HepG2 (cell line): ENCODE measurements around the gene MTCP1. TPM values are rescaled to one million over a fixed set of nuclear protein-coding genes. Genes with fewer than 3 reads are reported as not detected.

Experiments
- ARID5B ChIP-seq: IDR thresholded peaks from 2 replicates; pipeline ENCODE4 v1.4.0; 2020; ENCODE audit warnings: mild to moderate bottlenecking, missing genetic modification reagents
- BCL3 ChIP-seq: sonication (generic); formaldehyde crosslinking; IDR thresholded peaks from 2 replicates; pipeline ENCODE4 v1.5.1; 2020; ENCODE audit warnings: mild to moderate bottlenecking, missing genetic modification reagents, moderate library complexity
- CHD2 ChIP-seq: IDR thresholded peaks from 2 replicates; pipeline ENCODE4 v1.6.1; 2011; ENCODE audit warnings: low read depth, low read length, improper control_type of control experiment
- FOSL1 ChIP-seq: sonication (generic); formaldehyde crosslinking; IDR thresholded peaks from 2 replicates; pipeline ENCODE4 v1.9.0; 2021; ENCODE audit warnings: missing genetic modification reagents, borderline replicate concordance
- HOXA3 ChIP-seq: sonication (generic); formaldehyde crosslinking; IDR thresholded peaks from 2 replicates; pipeline ENCODE4 v1.5.0; 2020; ENCODE audit warnings: missing genetic modification reagents
- IRX3 ChIP-seq: sonication (generic); formaldehyde crosslinking; IDR thresholded peaks from 2 replicates; pipeline ENCODE4 v1.8.1; 2023; ENCODE audit warnings: mild to moderate bottlenecking, low read depth, missing genetic modification reagents, borderline replicate concordance
- MED1 ChIP-seq: sonication (generic); formaldehyde crosslinking; IDR thresholded peaks from 2 replicates; pipeline ENCODE4 v1.4.0; 2020; ENCODE audit warnings: missing genetic modification reagents
- MEIS1 ChIP-seq: sonication (generic); formaldehyde crosslinking; IDR thresholded peaks from 2 replicates; pipeline ENCODE4 v1.9.0; 2021; ENCODE audit warnings: mild to moderate bottlenecking, missing genetic modification reagents, moderate library complexity, borderline replicate concordance
- THAP11 ChIP-seq: IDR thresholded peaks from 2 replicates; pipeline ENCODE4 v1.6.1; 2016; ENCODE audit warnings: missing biosample characterization, missing genetic modification reagents
- YY1 ChIP-seq: IDR thresholded peaks from 2 replicates; pipeline ENCODE4 v1.6.1; 2011; ENCODE audit warnings: low read length, low read depth, moderate library complexity, mild to moderate bottlenecking; ENCODE audit not compliant: insufficient read depth, insufficient replicate concordance
- ZNF17 ChIP-seq: sonication (generic); formaldehyde crosslinking; IDR thresholded peaks from 2 replicates; pipeline ENCODE4 v1.5.0; 2020; ENCODE audit warnings: mild to moderate bottlenecking, missing genetic modification reagents
- ZNF383 ChIP-seq: sonication (generic); formaldehyde crosslinking; IDR thresholded peaks from 2 replicates; pipeline ENCODE4 v1.4.0; 2020; ENCODE audit warnings: missing genetic modification reagents, mild to moderate bottlenecking, borderline replicate concordance
- ZNF513 ChIP-seq: sonication (generic); formaldehyde crosslinking; conservative IDR thresholded peaks from 2 replicates; pipeline ENCODE4 v1.5.0; 2020; ENCODE audit warnings: missing genetic modification reagents
- polyA plus RNA-seq, 8 experiments: library from polyadenylated mRNA; depleted of rRNA in 3 of 8; stranded (reverse) in 7 of 8; unstranded in 1 of 8; fragments of >200 nt; fragmentation: Illumina TruSeq in 4 of 8; extraction: Trizol in 4 of 8; gene quantifications; 2 replicates each; pipeline versions ENCODE4 v1.2.1 to v1.2.3, GENCODE V29; 2011 to 2016; ENCODE audit warnings: low read depth in 4 of 8, missing spikeins in 1 of 8, mixed read lengths in 1 of 8; ENCODE audit not compliant: insufficient read depth in 1 of 8
- total RNA-seq, 5 experiments: library from RNA; depleted of rRNA; stranded (reverse); fragments of >200 nt; fragmentation: Illumina TruSeq; extraction: Trizol; gene quantifications; 2 replicates each; pipeline ENCODE4 v1.2.3, GENCODE V29; 2016; ENCODE audit warnings: low read depth in 1 of 5
- TF ChIP-seq, protein P1 (sequence below), 2 experiments: sonication (generic) in 1 of 2; formaldehyde crosslinking in 1 of 2; IDR thresholded peaks; 2 replicates each; pipeline versions ENCODE4 v1.5.1 to v1.6.1; 2011 to 2020; ENCODE audit warnings: borderline replicate concordance in 1 of 2, low read depth in 1 of 2, low read length in 1 of 2, mild to moderate bottlenecking in 1 of 2, missing genetic modification reagents in 1 of 2, moderate library complexity in 1 of 2

MTCP1 gene
- total and polyA plus RNA-seq, 2 of the 13 experiments (the other 11 are each of a cell fraction or from before 2014, with no cell fraction given), result 5.1 to 18.9 TPM

GRCh38 chrX:155026727-155027508 lies 44.0 kb downstream of the MTCP1 start, which contains the start of gene FUNDC2 (continued):
- TF ChIP-seq FOSL1, result no peak
- peak; percentile 87 for TF ChIP-seq CHD2
- no peak for TF ChIP-seq ZNF383 (CRISPR knock-in tag)
- TF ChIP-seq HOXA3 (CRISPR knock-in tag), result peak; percentile 88
- TF ChIP-seq, protein P1, sequence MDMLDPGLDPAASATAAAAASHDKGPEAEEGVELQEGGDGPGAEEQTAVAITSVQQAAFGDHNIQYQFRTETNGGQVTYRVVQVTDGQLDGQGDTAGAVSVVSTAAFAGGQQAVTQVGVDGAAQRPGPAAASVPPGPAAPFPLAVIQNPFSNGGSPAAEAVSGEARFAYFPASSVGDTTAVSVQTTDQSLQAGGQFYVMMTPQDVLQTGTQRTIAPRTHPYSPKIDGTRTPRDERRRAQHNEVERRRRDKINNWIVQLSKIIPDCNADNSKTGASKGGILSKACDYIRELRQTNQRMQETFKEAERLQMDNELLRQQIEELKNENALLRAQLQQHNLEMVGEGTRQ (IDR thresholded peaks at IDR 0.05; ENCODE audit: low read depth, low read length), result peak; percentile 27; the same call in 1 of the 2 replicates
- TF ChIP-seq, protein P1 (CRISPR knock-in tag; IDR thresholded peaks at IDR 0.05; ENCODE audit: borderline replicate concordance), result peak; percentile 56; the same call in 1 of the 2 replicates
- TF ChIP-seq YY1, result peak; percentile 89
- TF ChIP-seq BCL3 (CRISPR knock-in tag), result peak; percentile 58; the same call in 1 of the 2 replicates
- peak; percentile 48; the same call in 1 of the 2 replicates for TF ChIP-seq MED1 (CRISPR knock-in tag)
- no peak for TF ChIP-seq ZNF17 (CRISPR knock-in tag)
- peak; percentile 29; the same call in 1 of the 2 replicates for TF ChIP-seq IRX3
- TF ChIP-seq ARID5B (CRISPR knock-in tag), result peak; percentile 48; the same call in 1 of the 2 replicates
- TF ChIP-seq MEIS1 (CRISPR knock-in tag), result peak; percentile 59; the same call in 1 of the 2 replicates
- peak; percentile 77 for TF ChIP-seq THAP11 (CRISPR knock-in tag)
- no peak for TF ChIP-seq ZNF513 (CRISPR knock-in tag)
